KMS-11 (cell line): ENCODE results near the gene MAP4.
A peak's percentile ranks its signal among the peaks of the same experiment; 100 is the strongest.

Experiments used
- H2AFZ ChIP-seq: fragments of 200-600 bp; sonication (generic); 2 replicates; pipeline ENCODE4 v1.6.1; 2016; ENCODE audit warnings: antibody characterized with exemption, mixed run types, low read depth
- H3K27ac ChIP-seq: fragments of 200-600 bp; sonication (generic); 2 replicates; pipeline ENCODE4 v1.6.1; 2016; ENCODE audit warnings: mild to moderate bottlenecking, mixed run types
- H3K27me3 ChIP-seq: fragments of 200-600 bp; sonication (generic); 2 replicates; pipeline ENCODE4 v1.6.1; 2017; ENCODE audit warnings: mild to moderate bottlenecking, low read depth, mixed run types, moderate library complexity; ENCODE audit not compliant: insufficient read depth
- H3K36me3 ChIP-seq: fragments of 200-600 bp; sonication (generic); 2 replicates; pipeline ENCODE4 v1.6.1; 2017; ENCODE audit warnings: mild to moderate bottlenecking, mixed run types; ENCODE audit not compliant: insufficient read depth
- H3K4me1 ChIP-seq: fragments of 200-600 bp; sonication (generic); 2 replicates; pipeline ENCODE4 v1.6.1; 2016; ENCODE audit warnings: mild to moderate bottlenecking, low read depth, mixed run types; ENCODE audit not compliant: poor library complexity, severe bottlenecking
- H3K4me2 ChIP-seq: fragments of 200-600 bp; sonication (generic); 2 replicates; pipeline ENCODE4 v1.7.0; 2016; ENCODE audit warnings: mild to moderate bottlenecking, mixed run types
- H3K4me3 ChIP-seq: fragments of 200-600 bp; sonication (generic); IDR thresholded peaks from 2 replicates; pipeline ENCODE4 v1.6.1; 2017; ENCODE audit warnings: low read depth, low read length, mixed read lengths; ENCODE audit not compliant: insufficient read depth
- H3K79me2 ChIP-seq: fragments of 200-600 bp; sonication (generic); 2 replicates; pipeline ENCODE4 v1.6.1; 2016; ENCODE audit warnings: low read depth, mixed run types; ENCODE audit not compliant: insufficient read depth
- H3K9ac ChIP-seq: fragments of 200-600 bp; sonication (generic); 2 replicates; pipeline ENCODE4 v1.6.1; 2016; ENCODE audit warnings: mild to moderate bottlenecking, mixed run types
- H4K20me1 ChIP-seq: fragments of 200-600 bp; sonication (generic); 2 replicates; pipeline ENCODE4 v1.6.1; 2016; ENCODE audit warnings: mild to moderate bottlenecking, mixed run types; ENCODE audit not compliant: insufficient read depth
- TF ChIP-seq, protein P1 (sequence below): fragments of 200-600 bp; sonication (generic); conservative IDR thresholded peaks from 2 replicates; pipeline ENCODE4 v1.6.1; 2017; ENCODE audit warnings: low read depth, mild to moderate bottlenecking, antibody characterized with exemption, low read length, moderate library complexity, mixed read lengths

MAP4 gene

DNA sequence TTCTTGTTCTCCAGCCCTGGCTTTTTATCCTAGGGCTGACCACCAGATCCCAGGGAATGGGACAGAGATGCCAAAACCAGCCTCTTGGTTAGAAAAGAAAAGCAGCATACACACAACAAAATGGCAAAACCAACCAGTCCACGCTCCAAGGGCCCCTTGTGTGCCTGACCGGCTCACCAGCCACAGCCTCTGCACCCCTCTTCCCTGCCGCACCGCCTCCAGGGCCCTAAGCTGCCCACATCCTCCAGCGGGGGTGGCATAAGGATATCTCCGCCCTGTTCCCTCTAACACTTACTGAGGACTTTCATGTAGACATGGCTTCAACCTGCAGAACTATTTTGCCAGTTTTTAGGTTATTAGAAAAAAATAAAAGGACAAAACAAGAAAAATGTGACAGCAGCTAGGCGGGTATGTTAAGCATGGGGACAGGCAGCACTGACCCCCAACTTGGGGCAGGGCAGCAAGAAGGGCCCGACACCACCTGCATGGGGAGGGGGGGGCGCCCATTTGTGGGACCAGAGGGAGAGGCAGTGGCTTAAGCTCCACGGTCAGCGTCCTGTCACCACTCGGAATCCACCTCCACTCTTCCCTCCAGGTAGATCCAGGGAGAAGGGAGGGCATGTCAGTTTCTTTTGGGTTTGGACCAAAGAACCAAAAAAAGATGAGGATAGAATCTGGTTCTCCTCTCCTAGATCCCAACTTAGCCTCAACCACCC lies 164.2 kb downstream of the MAP4 start:
- TF ChIP-seq, protein P1, sequence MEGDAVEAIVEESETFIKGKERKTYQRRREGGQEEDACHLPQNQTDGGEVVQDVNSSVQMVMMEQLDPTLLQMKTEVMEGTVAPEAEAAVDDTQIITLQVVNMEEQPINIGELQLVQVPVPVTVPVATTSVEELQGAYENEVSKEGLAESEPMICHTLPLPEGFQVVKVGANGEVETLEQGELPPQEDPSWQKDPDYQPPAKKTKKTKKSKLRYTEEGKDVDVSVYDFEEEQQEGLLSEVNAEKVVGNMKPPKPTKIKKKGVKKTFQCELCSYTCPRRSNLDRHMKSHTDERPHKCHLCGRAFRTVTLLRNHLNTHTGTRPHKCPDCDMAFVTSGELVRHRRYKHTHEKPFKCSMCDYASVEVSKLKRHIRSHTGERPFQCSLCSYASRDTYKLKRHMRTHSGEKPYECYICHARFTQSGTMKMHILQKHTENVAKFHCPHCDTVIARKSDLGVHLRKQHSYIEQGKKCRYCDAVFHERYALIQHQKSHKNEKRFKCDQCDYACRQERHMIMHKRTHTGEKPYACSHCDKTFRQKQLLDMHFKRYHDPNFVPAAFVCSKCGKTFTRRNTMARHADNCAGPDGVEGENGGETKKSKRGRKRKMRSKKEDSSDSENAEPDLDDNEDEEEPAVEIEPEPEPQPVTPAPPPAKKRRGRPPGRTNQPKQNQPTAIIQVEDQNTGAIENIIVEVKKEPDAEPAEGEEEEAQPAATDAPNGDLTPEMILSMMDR, result no peak
- H3K4me1 ChIP-seq, result no peaks in the 10 kb centered on the region
- no peak overlapping the region for H3K4me3 ChIP-seq
- no peaks in the 10 kb centered on the region for H3K36me3 ChIP-seq
- H2AFZ ChIP-seq, result no peak overlapping the region
- no peaks in the 10 kb centered on the region for H3K27me3 ChIP-seq
- H4K20me1 ChIP-seq, result no peaks in the 10 kb centered on the region
- no peak overlapping the region for H3K4me2 ChIP-seq
- no peak overlapping the region for H3K27ac ChIP-seq
- no peaks in the 10 kb centered on the region for H3K79me2 ChIP-seq
- no peak overlapping the region for H3K9ac ChIP-seq

DNA sequence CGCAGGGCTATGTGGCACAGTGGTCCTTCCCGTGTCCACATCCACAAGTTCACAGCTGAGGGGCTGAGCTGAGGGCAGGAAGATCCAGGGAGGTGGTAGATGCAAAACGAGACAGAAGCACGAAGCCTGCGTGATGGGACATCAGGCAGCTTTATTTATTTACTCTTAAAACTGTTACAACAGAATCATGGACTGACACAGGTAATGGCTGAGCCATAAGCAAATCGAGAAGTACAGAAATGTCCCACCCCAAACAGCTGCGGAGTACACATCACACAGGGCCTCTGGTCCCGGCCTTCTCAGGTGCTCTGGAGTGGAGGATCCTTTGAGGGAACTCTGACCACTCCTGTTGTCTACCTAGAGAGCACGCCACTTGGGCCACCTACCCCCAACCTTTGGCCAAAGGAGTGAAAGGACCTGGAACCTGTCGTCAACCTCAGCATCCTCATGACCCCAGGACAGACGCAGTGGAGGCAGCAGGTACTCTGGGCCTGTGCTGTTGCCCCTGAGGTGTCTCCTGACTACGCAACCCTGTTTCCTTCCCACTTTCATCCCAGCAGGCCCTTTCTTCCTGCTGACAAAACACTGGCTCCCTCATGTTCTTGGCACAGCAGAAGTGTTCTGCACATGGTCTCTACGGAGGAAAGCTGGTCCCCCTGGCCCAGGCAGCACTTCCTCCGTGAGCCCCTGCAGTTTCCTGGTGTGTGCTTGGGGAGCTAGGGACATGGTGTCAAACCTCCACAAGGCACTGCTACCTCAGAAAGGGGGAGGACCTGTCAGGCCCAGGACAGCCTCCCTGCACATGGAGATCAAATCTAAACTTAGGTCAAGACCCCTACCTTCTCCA lies 165.4 kb downstream of the MAP4 start:
- no peaks in the 10 kb centered on the region for H3K4me1 ChIP-seq
- H3K9ac ChIP-seq, result no peak overlapping the region
- no peak overlapping the region for H3K4me3 ChIP-seq
- no peak overlapping the region for H3K27ac ChIP-seq
- H3K79me2 ChIP-seq, result no peaks in the 10 kb centered on the region
- TF ChIP-seq, protein P1, result no peak
- no peak overlapping the region for H2AFZ ChIP-seq
- H3K27me3 ChIP-seq, result no peaks in the 10 kb centered on the region
- no peak overlapping the region for H3K4me2 ChIP-seq
- no peaks in the 10 kb centered on the region for H4K20me1 ChIP-seq
- H3K36me3 ChIP-seq, result no peaks in the 10 kb centered on the region

DNA sequence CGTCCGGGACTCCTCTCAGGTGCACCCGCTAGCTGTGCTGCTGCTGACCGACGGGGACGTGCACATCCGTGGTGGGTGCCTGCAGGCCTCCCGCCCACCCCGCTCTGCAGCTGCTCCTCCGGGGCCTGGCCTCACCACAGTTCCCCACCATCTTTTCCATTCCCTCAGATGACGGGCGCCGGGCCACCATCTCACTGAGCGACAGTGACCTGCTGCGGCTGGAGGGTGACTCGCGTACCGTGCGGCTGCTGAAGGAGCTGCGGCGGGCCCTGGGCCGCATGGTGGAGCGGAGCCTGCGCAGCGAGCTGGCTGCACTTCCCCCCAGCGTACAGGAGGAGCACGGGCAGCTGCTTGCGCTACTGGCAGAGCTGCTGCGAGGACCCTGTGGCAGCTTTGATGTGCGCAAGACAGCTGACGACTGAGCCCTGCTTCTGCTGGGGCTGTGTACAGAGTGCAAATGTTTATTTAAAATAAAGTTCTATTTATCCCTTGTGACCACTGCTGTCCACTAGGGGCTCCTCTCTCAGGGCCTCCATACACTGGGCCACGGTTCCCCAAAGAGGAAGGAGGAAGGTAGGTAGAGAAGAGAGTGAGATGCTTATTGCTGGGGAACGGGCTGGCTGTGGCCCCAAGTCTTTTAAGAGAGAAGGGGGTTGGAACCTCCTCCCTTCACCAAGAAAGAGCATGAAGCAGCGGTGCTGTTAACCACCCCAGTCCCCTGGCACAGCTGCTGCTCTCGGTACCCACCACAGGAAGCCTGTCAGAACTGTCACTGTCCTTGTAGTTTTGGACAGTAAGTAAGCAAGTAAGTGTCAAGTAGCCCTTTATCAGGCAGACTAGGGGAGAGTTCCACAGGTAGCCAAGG lies 166.3 kb downstream of the MAP4 start:
- Histone ChIP-seq H3K9ac (no peak overlapping the region), H3K4me3 (no peak overlapping the region), H4K20me1 (no peaks in the 10 kb centered on the region), H3K27ac (no peak overlapping the region), H2AFZ (no peak overlapping the region), H3K27me3 (no peaks in the 10 kb centered on the region), H3K79me2 (no peaks in the 10 kb centered on the region), H3K36me3 (no peaks in the 10 kb centered on the region), H3K4me2 (no peak overlapping the region), H3K4me1 (no peaks in the 10 kb centered on the region)
- TF ChIP-seq, protein P1, result 0 out of 2 replicates have a peak, but pooled peaks have one; percentile 20

DNA sequence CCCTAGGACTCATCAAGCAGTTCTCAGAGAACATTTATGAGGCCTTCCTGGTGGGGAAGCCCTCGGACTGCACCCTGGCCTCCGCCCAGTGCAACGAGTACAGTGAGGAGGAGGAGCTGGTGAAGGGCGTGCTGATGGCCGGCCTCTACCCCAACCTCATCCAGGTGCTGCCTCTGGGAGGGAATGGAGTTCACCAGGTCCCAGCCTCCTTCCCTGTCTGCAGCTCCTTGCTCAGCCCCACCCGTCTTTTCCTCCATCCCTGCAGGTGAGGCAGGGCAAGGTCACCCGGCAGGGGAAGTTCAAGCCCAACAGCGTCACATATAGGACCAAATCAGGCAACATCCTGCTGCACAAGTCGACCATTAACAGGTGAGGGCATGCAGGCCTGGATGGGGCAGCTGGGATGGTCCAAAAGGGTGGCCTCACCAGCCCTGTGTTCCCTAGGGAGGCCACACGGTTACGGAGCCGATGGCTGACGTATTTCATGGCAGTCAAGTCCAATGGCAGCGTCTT lies 167.0 kb downstream of the MAP4 start:
- Histone ChIP-seq H3K4me1 (no peaks in the 10 kb centered on the region), H3K9ac (no peak overlapping the region), H4K20me1 (no peaks in the 10 kb centered on the region), H3K79me2 (no peaks in the 10 kb centered on the region), H3K4me3 (no peak overlapping the region), H2AFZ (no peak overlapping the region), H3K4me2 (no peak overlapping the region), H3K36me3 (no peaks in the 10 kb centered on the region), H3K27me3 (no peaks in the 10 kb centered on the region), H3K27ac (no peak overlapping the region)
- TF ChIP-seq, protein P1, result no peak
